ENCODE data around the gene NID1. TPM values are rescaled to one million over a fixed set of nuclear protein-coding genes. Genes with fewer than 3 reads are reported as not detected.
"Not testable (repeated sequence)": the region's sequence is repeated elsewhere in the genome, so short reads cannot be mapped to it uniquely, and the experiment has no call there.

NID1 gene
- total RNA-seq, 4 donors from 2014 or later, result 131 to 458 (median 203) TPM

DNA sequence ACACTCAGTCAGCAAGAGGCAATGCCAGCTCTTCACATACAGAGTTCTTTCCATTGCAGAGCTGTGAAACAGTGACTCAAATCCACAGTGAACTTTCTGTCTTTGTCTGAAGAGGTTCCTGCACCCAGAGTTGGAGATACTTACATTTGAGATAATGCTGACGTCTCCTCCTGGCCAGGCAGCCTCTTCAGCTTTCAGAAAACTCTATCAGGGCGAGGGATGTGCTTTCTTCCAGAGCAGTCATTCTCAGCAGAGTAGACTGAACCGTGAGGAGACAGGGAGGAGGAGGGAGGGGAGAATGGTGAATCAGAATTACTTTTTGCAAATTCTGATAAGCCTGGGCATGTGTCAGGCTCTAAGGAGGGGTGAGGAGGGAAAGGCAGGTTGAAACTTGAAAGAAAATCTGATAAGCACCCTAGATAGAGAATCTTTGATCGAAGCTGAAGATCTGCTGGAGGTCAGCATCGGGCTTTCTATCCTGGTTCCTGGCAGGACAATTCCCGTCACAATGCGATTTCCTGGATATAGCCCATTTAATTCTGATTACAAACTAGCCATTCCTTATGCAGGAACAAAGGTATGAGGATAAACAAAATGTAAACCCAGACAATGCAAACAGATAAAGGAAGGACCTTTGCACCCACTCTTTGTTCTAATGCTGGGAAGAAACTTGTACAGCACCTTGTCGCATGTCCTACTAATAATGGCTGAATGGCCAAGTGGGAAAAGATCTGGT is 18.9 kb upstream of the NID1 start:
- TF ChIP-seq, protein P1, sequence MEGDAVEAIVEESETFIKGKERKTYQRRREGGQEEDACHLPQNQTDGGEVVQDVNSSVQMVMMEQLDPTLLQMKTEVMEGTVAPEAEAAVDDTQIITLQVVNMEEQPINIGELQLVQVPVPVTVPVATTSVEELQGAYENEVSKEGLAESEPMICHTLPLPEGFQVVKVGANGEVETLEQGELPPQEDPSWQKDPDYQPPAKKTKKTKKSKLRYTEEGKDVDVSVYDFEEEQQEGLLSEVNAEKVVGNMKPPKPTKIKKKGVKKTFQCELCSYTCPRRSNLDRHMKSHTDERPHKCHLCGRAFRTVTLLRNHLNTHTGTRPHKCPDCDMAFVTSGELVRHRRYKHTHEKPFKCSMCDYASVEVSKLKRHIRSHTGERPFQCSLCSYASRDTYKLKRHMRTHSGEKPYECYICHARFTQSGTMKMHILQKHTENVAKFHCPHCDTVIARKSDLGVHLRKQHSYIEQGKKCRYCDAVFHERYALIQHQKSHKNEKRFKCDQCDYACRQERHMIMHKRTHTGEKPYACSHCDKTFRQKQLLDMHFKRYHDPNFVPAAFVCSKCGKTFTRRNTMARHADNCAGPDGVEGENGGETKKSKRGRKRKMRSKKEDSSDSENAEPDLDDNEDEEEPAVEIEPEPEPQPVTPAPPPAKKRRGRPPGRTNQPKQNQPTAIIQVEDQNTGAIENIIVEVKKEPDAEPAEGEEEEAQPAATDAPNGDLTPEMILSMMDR (IDR thresholded peaks at IDR 0.05), result no peak
- peak; percentile 81 for ATAC-seq (ENCODE audit: low FRiP score)

DNA sequence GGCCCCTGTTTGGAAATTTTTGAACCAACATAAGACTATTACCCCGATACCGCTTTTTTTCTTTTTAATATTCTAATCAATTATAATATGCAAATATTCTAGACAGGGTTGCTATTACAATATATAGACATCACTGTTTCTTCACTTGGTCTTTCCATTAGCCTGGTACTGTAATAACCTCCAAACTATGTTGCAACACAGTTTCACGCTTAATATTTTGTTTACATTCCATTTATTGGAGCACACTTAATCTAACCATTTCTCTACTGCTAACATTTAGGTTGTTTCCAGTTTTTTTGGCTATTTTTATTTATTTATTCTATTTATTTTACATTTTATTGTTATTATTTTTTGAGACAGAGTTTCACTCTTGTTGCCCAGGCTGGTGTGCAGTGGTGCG is 17.6 kb upstream of the NID1 start:
- DNase-seq (ENCODE audit: low spot score), result no peak
- TF ChIP-seq, protein P1 (IDR thresholded peaks at IDR 0.05), result no peak
- no peak for ATAC-seq (ENCODE audit: low FRiP score)

More for the DNA sequence above, 18.9 kb upstream of the NID1 start:
- DNase-seq (ENCODE audit: low spot score), result no peak

DNA sequence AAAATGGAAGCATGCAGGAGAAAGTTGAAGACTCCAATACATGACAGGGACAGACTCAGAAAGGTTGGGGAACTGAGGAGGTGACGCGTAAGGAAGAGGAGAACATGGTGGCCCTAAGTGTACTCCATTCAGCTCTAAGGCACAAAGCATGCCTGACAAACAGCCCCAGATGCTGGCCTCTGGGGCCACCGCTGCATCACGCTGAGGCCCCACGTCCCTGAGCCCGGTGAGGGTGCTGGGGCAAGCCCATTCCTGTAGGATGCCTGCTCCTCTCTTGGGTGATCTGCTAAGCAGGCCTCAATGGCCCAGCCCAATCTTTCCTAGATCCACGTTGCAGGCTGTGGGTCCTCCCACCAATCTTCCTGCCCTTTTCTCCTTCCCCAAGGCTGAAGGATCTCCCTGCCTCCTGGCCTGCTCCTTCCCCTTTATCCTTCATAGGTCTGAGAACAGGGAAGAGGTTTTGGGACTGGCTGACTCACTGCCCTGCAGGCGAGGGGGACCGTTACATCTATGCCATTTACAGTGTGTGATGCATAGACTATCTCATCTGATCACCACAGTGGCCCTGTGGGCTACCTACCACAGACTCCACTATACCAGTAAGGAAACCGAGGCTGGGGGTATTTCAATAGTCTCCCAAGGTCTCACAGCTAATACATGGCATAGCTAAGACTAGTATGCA is 16.8 kb upstream of the NID1 start:
- ATAC-seq (ENCODE audit: low FRiP score), result peak; percentile 12
- DNase-seq (ENCODE audit: low spot score), result no peak

DNA sequence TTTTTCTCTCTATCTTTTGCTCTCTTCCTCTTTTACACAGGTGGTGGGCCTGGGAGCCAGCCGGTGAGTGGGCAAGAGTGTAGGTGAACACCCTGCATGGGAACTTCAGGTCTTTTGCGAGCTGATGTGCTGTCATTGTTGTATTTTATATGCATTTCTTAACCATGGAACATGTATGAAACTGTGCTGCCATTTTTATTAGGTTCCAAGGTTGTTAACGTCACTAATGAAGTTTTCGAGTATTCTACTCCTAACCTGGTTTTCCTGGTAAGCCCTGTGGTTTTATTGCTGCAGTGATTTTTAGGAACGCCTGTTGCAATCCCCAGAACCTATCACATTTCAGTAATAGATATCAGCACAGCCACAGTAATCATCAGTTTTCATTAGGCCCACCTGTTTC is 14.8 kb upstream of the NID1 start:
- ATAC-seq (ENCODE audit: low FRiP score) (no peak), DNase-seq (ENCODE audit: low spot score) (no peak)
- TF ChIP-seq, protein P1 (IDR thresholded peaks at IDR 0.05), result no peak

More for the DNA sequence above, 16.8 kb upstream of the NID1 start:
- TF ChIP-seq, protein P1 (IDR thresholded peaks at IDR 0.05), result no peak

DNA sequence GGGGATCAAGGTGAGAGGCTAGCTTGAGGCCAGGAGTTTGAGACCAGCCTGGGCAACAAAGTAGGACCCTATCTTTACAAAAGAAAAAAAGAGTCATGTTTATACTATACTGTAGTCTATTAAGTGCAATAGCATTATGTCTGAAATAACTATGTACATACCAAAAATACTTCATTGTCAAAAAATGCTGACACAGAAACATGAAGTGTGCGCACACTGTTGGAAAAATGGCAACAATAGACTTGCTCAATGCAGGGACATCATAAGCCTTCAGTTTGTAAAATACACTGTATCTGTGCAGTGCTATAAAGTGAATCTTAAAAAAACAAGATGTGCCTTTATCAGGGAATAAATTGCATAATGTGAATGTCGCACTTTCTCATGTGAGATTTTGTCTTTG is 14.1 kb upstream of the NID1 start:
- ATAC-seq (ENCODE audit: low FRiP score) (no peak), DNase-seq (ENCODE audit: low spot score) (no peak)
- TF ChIP-seq, protein P1 (IDR thresholded peaks at IDR 0.05), result no peak

DNA sequence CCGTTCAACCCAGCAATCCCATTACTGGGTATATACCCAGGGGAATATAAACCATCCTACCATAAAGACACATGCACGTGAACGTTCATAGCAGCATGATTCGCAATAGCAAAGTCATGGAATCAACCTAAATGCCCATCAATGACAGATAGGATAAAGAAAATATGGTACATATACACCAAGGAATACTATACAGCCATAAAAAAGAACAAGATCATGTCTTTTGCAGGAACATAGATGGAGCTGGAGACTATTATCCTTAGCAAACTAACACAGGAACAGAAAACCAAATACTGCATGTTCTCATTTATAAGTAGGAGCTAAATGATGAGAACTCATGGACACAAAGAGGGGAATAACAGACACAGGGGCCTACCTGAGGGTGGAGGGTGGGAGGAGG is 13.2 kb upstream of the NID1 start:
- not testable (repeated sequence) for DNase-seq (ENCODE audit: low spot score); ATAC-seq (ENCODE audit: low FRiP score)

DNA sequence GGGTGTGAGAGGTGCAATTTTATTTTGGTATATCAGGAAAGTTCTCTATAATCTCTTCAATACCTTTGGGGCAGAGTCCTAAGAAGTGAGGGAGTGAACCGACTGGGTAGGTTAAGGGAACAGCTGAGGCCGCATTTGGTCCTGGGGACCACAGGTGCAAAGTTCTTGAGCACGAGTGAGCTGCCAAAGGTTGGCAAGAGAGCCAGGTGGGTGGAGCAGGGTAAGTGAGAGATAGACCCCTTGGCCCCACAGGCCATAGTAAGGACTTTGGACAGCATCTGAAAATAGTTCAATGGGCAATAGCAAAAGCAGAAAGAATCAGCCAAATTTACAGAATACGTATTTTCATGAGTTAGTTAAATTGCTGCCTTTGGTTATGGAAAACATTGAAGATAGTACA is 11.0 kb upstream of the NID1 start:
- no peak for ATAC-seq (ENCODE audit: low FRiP score)
- DNase-seq (ENCODE audit: low spot score), result no peak
- TF ChIP-seq, protein P1 (IDR thresholded peaks at IDR 0.05), result no peak
